HS-27A (cell line): ENCODE data around the gene NISCH.

ENCODE experiments used
- DNase-seq: peaks from one replicate; pipeline ENCODE4 v3.0.0-alpha.2; 2012; ENCODE audit warnings: low read depth, missing footprints

NISCH gene

GRCh38 chr3:52527039-52527731 lies 71.8 kb downstream of the NISCH start:
- no peak for DNase-seq

DNA sequence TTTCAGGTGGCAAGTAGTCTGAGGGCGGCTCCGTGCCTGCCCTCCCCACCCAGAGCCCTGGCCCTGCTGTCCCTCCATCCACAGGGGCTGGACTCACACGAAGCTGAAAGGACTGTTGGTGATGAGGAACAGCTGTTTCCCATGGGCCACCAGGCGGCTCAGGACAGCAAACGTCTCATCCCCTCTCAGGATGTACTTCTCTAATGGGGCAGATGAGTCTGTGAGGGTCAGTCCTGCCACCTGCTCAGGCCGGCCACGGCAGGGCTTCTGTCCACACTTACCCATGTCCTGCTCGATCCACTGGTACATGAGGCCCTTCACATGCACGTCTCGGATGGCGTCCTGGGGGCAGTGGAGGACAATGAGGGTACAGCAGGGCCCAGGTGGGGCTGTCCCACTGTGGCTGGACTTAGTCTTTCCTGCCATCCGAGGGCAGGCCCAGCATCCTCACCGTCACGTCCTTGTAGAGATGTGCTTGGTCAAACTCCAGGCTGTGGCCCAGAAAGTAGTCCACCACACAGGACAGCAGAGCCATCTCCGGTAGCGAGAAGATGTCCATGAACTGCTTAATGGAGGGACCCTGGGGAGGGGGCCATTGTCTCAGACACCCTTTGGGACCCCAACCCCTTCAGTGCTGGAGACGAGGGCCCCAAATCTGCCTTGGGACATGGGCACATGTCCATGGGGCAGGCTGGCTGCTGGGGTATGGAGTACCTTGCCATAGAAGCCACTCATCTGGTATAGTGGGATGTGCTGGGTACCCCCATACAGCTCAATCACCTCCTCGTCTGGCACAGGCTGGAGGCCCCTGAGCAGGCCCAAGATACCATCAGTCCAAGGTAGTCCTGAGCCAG lies 72.6 kb downstream of the NISCH start:
- no peak for DNase-seq

DNA sequence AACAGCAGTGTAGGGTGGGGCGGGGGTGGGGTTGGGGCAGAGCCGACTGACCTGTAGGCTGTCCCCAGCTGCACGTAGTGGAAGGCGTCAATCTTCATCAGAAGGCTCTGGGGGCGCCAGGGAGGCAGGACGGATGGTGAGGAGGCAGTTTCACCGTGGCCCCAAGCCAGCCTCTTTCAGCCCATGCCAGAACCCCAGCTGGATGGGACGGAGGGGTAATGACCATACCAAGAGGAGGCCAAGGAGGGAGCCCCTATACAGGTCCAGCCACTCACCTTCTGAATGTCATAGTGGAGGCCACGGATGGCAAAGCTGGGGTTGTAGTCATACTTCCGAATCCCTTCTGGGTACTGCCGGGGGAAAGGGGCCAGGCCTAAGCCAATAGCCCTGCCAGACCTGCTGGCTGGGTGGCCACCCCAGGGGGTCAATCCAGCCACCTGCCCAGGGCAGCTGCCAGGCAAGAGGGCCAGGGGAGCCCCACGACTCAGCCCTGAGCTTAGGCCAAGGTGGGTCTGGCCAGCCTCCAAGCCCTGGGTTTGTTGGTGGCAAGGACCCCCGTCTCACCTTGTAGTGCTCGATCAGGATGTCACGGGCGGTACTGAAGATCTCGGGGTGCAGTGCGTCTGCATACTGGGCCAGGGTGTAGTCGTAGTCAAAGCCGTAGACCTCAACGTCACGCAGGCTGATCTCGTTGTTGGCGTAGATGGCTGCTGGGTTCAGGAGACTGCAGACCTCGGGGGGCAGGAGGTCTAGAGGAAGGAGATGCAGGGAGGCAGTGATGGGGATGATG lies 73.4 kb downstream of the NISCH start:
- DNase-seq = no peak

DNA sequence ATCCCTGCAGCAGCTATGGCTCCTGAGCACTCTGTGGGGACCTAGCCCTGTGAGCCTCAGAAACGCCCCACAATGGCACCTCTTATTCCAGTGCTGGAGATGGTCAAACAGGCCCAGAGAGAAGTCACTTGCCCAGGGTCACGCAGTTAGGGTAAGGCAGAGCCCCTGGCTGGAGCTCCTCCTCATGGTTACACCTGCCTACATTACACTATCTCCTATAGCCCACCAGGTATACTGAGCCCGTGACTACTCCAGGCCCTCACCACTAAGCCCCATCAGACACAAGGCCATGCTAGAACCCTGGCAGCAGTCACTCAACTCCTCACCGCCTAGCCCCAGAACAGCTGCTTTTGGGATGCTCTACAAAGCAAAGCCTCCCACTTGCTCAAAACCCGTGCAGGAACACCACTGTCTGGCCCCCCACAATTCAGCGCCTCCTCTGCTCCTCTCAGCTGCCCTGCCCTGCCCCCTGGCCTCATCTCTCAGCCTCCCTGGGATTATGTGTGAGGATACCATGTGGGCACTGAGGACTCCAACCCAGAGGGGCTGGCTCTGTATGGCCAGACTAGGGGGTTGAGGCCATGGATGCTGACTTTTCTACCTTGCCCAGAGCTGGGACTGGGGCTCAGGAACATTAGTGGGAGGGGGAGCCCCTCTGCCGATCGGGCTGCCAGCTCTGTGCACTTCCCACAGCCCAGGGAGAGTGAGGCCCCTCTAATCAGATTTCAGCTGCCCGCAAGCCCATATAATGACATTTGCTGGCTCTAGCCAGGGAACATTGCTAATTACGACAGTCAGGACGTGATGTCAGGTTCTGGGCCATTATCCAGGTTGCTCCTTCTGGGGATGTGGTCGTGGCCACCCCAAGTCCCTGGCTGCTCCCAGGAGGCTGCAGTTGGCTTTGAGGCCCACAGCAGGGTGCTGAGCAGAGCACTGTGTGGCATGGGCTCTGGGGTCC lies 74.3 kb downstream of the NISCH start:
- DNase-seq = no peak

GRCh38 chr3:52530918-52531826 lies 75.8 kb downstream of the NISCH start:
- DNase-seq = no peak

- DNase-seq = no peak
Measured at GRCh38 chr3:52531860-52532516, 76.6 kb downstream of the NISCH start.

DNA sequence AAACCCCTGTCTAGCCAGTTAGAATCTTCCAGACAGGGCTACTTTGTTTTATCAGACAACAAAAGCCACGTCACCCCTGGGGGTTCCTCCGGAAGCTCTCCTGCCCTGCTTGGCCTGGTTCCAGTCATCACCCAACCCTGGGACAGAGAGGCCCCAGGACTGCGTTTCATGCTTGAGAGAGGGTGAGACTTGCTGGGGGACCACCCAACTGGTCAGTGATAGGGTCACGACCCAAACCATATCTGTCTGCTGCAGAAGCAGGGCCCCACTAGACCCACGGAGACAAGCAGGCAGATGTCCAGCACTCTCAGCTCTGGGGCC lies 77.1 kb downstream of the NISCH start:
- DNase-seq = no peak

DNA sequence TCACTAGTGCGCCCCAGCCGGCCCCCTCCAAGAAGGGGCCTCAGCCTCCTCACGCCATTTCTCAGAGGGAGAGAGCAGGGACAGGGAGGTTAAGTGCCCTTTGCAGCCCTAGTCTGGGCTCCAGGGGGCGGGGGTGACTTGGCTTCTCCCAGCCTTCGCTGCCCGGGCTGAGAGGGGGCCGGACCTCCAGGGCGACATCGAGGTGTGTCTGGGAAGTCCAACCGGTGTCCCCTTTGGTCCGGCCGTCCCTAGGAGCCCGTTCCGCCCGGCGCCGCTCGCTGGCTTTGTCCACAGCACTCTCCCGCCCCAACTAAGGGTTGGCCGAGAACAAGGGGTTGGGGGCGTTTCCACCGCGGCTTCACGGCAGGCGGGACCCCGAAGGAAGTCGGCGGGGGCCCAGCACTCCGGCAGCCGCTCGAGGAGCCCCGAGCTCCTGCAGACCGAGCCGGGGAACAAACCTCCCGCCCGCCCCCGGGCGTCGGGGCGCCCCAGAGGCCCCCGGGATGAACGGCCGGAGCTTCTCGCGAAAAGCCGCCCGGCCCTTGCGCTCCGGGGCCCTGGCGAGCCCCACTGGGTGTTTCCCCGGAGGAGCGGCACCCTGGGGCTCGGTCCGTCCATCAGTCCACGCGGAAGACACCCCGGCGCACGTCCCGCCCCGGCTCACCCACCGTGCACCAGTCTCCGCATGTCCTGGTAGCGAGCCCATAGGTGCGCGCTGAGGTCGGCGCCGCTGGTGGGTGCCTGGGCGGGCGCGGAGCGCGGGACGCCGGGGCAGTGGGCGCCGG lies 77.6 kb downstream of the NISCH start:
- DNase-seq = no peak

- no peak for DNase-seq
Measured at GRCh38 chr3:52533623-52534280, 78.3 kb downstream of the NISCH start, which contains the start of gene NT5DC2. Gene NT5DC2, minus strand, starts transcription at chr3:52533857. Its CDS starts 120 bp downstream, at chr3:52533737.

- no peak for DNase-seq
Measured at GRCh38 chr3:52534281-52535183, 79.1 kb downstream of the NISCH start.

- DNase-seq = no peak
Measured at GRCh38 chr3:52535411-52536111, 80.2 kb downstream of the NISCH start.

DNA sequence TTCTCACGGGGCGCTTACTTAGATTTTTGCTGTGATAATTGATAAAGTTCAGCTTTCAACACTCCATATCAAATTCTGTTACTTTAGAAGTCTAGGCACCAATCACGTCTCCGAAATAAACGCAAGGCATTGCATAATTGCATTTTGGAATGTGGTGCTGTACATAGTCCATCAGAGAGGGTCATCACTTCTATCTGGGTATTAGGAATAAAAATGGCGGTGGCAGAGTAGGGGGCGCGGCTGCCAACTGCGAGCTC lies 80.6 kb downstream of the NISCH start:
- DNase-seq = no peak

- peak; percentile 92 for DNase-seq
Measured at GRCh38 chr3:52536369-52537164, 81.2 kb downstream of the NISCH start, which contains the start of gene UQCC5. Gene UQCC5, plus strand, starts transcription at chr3:52536605. Its CDS starts 151 bp downstream, at chr3:52536756.

- no peak for DNase-seq
Measured at GRCh38 chr3:52537165-52537620, 81.8 kb downstream of the NISCH start.

GRCh38 chr3:52537726-52538421 lies 82.5 kb downstream of the NISCH start:
- no peak for DNase-seq
